Tibial artery (tissue), 4 donors: ENCODE results near the gene ATG7.
A peak's percentile ranks its signal among the peaks of the same experiment; 100 is the strongest.

ENCODE experiments used
- DNase-seq, 2 donors: peaks; one replicate each; pipeline ENCODE4 v3.0.0-alpha.2; 2019
- H3K27ac ChIP-seq, 2 donors: fragments of 200-600 bp; sonication (generic) in 1 of 2; 1 replicate in 1 of 2; 2 replicates in 1 of 2; pipeline ENCODE4 v1.5.1; 2018 to 2019; ENCODE audit warnings: mild to moderate bottlenecking in 1 of 2
- H3K27me3 ChIP-seq, 2 donors: fragments of 200-600 bp; sonication (generic) in 1 of 2; one replicate each; pipeline versions ENCODE4 v1.5.1 to v1.6.0; 2016 to 2019
- H3K36me3 ChIP-seq, 3 donors: fragments of 200-600 bp; sonication (generic) in 2 of 3; one replicate each; pipeline ENCODE4 v1.5.1; 2016 to 2019; ENCODE audit warnings: mild to moderate bottlenecking in 2 of 3
- H3K4me1 ChIP-seq, 4 donors: fragments of 200-600 bp; sonication (generic) in 2 of 4; 1 replicate in 3 of 4; 2 replicates in 1 of 4; pipeline ENCODE4 v1.5.1; 2016 to 2019
- H3K4me3 ChIP-seq, 2 donors: fragments of 200-600 bp; sonication (generic) in 1 of 2; 1 replicate in 1 of 2; 2 replicates in 1 of 2; pipeline ENCODE4 v1.5.1; 2018 to 2019; ENCODE audit warnings: mild to moderate bottlenecking in 2 of 2
- H3K9me3 ChIP-seq, 3 donors: fragments of 200-600 bp; sonication (generic) in 1 of 3; one replicate each; pipeline ENCODE4 v1.5.1; 2016 to 2019
- intact Hi-C: fragments of 100-400 bp; cut with DNase I; formaldehyde crosslinking; loops from one replicate; pipeline ENCODE4 v1.15.0; 2023; ENCODE audit warnings: low total_unique reads
- TF ChIP-seq, protein P1 (sequence below), 2 experiments: fragments of 200-600 bp in 1 of 2; fragments of 450-650 bp in 1 of 2; IDR thresholded peaks; one replicate each; pipeline ENCODE4 v1.5.1; 2017 to 2019; ENCODE audit warnings: antibody characterized with exemption in 2 of 2, mild to moderate bottlenecking in 1 of 2, moderate library complexity in 1 of 2

Gene ATG7

DNA sequence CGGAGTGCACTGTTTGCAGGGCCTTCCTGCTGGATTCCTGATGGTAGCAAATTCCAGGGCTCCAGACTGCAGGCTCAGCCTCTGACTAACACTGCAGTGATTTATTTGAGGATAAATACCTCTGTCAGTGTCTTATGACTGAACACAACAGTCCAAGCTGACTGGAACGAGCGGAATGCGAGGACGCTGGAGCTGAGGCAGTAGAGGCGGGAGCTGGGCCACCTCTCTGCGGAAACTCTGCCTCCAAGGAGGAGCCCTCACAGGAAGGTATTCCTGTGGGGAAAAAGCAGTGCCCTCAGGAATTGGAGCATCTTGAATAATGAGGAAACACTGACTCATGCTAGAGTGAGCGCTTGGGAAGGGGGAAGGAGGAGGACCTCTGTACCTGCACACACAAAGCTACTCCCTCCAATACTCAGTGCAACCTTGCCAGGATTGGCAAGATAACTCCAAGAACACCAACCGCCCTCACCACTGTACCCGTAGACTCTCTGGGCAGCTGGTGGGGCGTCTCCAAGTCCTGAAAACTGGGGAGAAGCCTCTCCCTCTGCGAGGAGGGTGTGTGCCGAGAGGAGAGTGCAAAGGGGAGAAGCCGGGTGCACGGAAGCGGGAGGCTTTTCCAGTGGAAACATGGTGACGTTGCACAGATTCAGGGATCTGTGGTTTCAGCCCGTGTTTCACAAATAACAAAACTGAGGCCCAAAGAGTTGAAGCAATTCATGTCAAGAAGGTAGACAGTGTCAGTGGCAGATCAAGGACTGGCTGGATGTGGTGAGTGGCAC, 328.5 kb downstream of the ATG7 start:
- DNase-seq = peak; percentile 75 to 91
- Histone ChIP-seq H3K36me3 (no peaks in the 10 kb centered on the region), H3K27ac (peak overlapping the region; percentile 81 to 91), H3K9me3 (no peaks in the 10 kb centered on the region), H3K27me3 (no peaks in the 10 kb centered on the region), H3K4me3 (no peak overlapping the region), H3K4me1 (peaks cover 7 to 86% (median 59%) of the 10 kb centered on the region in 4 donors)
- intact Hi-C loops = no loop called here
- TF ChIP-seq, protein P1, sequence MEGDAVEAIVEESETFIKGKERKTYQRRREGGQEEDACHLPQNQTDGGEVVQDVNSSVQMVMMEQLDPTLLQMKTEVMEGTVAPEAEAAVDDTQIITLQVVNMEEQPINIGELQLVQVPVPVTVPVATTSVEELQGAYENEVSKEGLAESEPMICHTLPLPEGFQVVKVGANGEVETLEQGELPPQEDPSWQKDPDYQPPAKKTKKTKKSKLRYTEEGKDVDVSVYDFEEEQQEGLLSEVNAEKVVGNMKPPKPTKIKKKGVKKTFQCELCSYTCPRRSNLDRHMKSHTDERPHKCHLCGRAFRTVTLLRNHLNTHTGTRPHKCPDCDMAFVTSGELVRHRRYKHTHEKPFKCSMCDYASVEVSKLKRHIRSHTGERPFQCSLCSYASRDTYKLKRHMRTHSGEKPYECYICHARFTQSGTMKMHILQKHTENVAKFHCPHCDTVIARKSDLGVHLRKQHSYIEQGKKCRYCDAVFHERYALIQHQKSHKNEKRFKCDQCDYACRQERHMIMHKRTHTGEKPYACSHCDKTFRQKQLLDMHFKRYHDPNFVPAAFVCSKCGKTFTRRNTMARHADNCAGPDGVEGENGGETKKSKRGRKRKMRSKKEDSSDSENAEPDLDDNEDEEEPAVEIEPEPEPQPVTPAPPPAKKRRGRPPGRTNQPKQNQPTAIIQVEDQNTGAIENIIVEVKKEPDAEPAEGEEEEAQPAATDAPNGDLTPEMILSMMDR (IDR thresholded peaks at IDR 0.05) = no peak

DNA sequence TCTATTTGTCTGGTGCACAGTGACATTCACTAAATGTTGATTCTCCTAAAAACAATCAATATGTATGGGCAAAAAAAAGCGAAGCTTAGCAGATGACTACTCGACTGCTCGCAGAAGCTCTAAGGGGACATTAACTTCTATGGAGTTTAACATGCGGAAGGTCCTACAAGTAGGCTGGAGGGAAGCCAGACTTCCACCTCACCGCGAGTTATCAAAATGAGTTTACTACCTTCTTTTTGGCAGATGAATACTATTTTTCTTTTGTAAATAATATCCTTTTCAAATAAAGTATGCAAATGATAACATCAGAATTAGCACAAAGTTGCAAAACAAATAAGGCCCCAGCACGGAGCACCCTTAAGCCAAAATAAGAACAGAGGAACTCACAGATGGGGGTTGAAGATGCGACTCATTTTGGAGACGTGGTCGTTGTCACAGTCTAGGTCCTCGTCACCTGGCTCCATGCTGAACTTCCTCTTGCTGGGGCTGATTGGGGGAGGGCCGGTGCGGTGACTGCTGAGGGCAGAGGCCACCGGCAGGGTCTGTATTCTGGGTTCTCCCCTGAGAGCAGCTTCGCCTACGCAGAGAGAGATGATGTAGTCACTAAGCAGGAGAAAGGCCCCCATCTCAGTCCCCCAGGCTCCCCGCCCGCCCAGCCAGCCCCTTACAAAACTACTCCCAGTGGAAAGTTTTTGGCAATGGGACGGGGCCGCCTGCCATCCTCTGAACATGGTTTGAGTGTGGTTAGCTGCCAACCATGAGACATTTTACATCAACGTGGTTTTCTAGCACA, 329.4 kb downstream of the ATG7 start:
- Histone ChIP-seq H3K36me3 (no peaks in the 10 kb centered on the region), H3K4me3 (peak overlapping the region in 1 of 2 donors; percentile 16), H3K27ac (peak overlapping the region; percentile 81 to 91), H3K9me3 (no peaks in the 10 kb centered on the region), H3K4me1 (peaks cover 7 to 84% (median 56%) of the 10 kb centered on the region in 4 donors), H3K27me3 (no peaks in the 10 kb centered on the region)
- peak; percentile 71 to 94 for DNase-seq
- intact Hi-C loops = no loop called here
- TF ChIP-seq, protein P1 (IDR thresholded peaks at IDR 0.05) = no peak

DNA sequence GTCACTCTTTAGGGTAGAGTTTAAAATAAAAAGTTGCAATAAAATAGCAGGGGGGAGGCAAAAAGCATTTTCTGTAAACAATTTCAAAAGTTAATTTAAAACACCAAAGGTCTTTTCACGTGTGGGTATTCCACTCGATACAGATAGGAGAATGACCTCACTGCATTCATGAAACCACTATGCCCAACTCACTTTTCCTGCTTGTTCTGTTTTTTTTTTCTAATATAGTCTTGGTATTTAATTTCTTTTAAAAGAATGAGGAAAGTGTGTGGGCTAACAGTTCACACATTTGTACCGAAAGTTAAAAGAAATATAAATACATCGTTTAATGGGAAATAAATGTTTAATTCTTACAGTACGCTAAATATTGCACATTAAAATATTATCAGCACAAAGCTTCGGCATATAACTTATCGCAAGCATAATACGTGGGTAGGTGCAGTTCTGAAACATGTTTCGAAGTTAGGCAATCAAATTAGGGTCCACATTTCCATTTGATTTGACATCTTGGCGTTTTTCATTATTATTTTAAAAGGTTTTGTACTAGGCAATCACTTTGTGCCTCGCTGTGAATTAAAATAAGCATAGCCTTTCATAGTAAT, 330.1 kb downstream of the ATG7 start:
- no peaks in the 10 kb centered on the region for H3K9me3 ChIP-seq
- peaks cover 7 to 90% (median 57%) of the 10 kb centered on the region in 4 donors for H3K4me1 ChIP-seq
- intact Hi-C loops = no loop called here
- no peak for DNase-seq
- TF ChIP-seq, protein P1 (IDR thresholded peaks at IDR 0.05) = no peak
- H3K27me3 ChIP-seq = no peaks in the 10 kb centered on the region
- peak overlapping the region; percentile 81 to 91 for H3K27ac ChIP-seq
- H3K36me3 ChIP-seq = no peaks in the 10 kb centered on the region
- H3K4me3 ChIP-seq = no peak overlapping the region

DNA sequence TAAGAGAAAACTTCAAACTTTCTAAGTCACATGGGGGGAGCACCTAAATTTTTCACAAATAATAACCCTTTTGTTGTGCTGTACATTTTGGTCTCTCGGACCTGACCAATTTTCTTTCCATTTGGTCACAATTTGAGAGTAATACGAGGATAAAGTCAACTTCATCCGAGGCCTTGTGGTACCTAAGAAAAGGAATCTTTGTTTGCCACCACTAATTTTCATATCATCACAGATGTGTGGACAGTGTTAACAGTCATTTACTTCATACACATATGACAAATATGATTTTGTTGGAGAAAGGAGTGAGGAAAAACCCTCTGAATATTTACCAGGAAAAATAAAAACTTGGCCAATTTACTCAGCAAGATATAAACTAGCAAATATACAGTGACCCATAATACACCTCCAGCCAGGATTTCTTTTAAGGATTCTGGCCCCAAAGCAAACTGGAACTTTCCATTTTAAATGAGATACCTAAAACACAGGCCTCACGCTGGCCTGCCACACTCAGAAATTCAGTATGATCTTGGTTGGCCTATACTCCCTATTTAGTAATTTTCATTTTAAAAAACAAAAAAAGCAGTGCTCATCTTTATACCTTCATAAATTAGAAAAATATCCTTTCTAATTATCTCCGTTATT, 330.8 kb downstream of the ATG7 start:
- intact Hi-C loops = no loop called here
- no peak for DNase-seq
- peaks cover 7 to 92% (median 60%) of the 10 kb centered on the region in 4 donors for H3K4me1 ChIP-seq

DNA sequence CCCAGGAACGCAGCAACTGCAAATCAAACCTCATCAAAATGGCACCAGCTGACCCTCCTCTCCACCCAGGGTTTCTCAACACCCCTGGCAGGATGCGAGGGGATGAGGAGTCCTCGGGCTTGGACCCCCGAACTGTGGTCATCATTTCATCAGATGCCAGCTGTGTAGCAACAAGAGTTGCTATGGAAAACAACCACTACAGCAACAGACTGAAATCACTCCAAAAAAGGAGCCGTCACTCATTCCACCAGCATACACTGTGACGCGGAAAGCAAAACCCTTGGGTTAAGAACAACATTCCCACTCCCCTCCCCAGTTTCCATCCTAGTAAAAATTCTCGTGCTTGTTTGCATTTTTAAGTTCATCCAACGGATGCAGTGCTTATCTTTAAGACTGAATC, 331.4 kb downstream of the ATG7 start:
- TF ChIP-seq, protein P1 (IDR thresholded peaks at IDR 0.05) = no peak
- H3K27ac ChIP-seq = peak overlapping the region; percentile 81 to 91
- intact Hi-C loops = no loop called here

More for the DNA sequence above, 330.8 kb downstream of the ATG7 start:
- Histone ChIP-seq H3K36me3 (no peaks in the 10 kb centered on the region), H3K27me3 (no peaks in the 10 kb centered on the region), H3K9me3 (no peaks in the 10 kb centered on the region), H3K4me3 (no peak overlapping the region), H3K27ac (peak overlapping the region; percentile 81 to 91)
- TF ChIP-seq, protein P1 (IDR thresholded peaks at IDR 0.05) = no peak

More for the DNA sequence above, 331.4 kb downstream of the ATG7 start:
- Histone ChIP-seq H3K36me3 (no peaks in the 10 kb centered on the region), H3K4me1 (peaks cover 7 to 92% (median 58%) of the 10 kb centered on the region in 4 donors), H3K27me3 (no peaks in the 10 kb centered on the region), H3K9me3 (no peaks in the 10 kb centered on the region), H3K4me3 (peak overlapping the region; percentile 11 to 12)
- peak; percentile 86 to 88 for DNase-seq
